GM18873 (cell line): ENCODE data around the gene PIK3R2.
A peak's percentile ranks its signal among the peaks of the same experiment; 100 is the strongest.
"Not testable (repeated sequence)": the region's sequence is repeated elsewhere in the genome, so short reads cannot be mapped to it uniquely, and the experiment has no call there.

Experiments
- ATAC-seq: cut with Tn5 transposase; IDR thresholded peaks from one replicate; pipeline ENCODE4 v1.9.1; 2021; ENCODE audit warnings: mild to moderate bottlenecking, moderate library complexity, moderate number of reproducible peaks; ENCODE audit not compliant: unreplicated experiment, low FRiP score

PIK3R2 gene

DNA sequence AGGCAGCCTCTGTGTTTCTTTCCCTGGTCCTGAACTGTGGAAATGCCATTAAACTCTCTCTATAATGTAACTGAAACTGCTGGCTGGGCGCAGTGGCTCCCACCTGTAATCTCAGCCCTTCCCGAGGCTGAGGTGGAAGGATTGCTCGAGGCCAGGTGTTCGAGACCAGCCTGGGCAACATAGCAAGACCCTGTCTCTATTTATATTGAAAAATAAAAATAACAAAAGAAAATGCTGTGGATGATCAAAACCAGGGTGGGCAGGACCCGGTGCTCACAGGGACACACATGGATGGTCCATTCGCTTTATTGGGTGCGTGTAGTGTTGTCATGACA, 43.5 kb downstream of the PIK3R2 start:
- ATAC-seq: no peak

DNA sequence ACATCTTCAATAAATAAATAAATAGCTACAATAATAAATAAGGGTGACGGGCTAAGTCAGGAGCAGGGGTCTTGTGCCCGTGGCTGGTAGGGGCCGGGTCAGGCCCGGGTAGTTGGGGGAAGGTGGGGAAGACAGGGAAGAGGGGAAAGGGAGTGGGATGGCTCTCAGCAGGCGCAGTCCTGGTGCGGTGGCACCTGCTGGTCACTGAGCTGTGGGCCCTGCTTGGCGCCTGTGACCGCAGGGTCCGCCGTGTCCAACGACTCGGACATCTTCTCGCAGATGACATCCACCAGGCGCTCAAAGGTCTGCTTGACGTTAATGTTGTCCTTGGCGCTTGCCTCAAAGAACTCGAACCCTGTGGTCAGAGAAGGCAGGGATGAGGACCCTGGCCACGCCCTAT, 44.3 kb downstream of the PIK3R2 start:
- no peak for ATAC-seq

DNA sequence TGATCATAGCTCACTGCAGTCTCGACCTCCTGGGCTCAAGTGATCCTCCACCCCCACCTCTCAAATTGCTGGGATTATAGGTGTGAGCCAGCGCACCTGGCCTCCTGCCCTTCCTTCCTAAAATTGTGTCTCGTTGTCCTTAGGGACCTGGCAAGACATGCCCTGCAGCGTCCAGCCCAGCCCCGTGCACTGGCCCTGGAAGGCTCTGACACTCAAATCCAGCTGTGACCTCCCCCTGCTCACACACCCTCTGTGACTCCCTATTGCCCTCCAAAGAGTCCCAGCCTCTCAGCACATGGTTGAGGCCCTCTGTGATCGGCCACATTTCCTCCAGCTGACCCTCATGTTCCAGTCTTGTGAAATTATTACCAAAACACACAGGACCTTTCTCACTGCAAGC, 45.0 kb downstream of the PIK3R2 start:
- ATAC-seq: no peak

DNA sequence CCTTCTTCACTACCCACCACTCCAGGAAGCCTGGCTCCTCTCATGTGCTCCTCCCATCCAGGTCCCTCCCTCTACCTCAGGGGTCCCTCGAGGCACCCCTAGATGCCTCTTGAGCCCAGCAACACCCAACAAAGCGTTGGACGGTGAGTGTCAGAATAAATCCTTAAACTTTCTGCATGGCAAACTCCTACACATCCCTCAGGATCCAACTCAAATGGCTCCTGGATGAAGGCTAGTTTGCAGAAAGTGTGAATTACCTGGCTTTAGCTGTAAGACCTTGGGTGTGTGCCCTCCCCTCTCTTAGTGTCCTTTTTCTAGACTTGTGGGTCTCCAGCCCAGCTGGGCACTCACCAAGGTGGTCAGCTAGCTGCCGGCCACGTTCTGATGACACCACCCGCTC, 45.4 kb downstream of the PIK3R2 start:
- ATAC-seq: no peak

DNA sequence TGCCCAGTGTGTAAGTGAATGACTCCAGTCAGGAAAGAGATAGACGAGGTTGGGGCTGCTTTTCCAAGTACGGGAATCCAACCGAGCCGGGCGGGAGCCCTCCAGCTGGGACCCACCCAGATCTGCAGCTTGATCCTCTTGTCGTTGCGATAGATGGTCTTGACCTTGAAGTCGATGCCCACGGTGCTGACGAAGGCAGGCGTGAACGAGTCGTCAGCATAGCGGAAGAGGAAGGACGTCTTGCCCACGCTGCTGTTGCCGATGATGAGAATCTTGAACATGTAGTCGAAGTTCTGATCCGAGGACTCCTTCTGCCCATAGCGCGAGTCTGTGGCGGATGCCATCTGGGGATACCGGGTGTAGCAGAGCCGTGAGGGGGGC, 49.4 kb downstream of the PIK3R2 start:
- no peak for ATAC-seq

DNA sequence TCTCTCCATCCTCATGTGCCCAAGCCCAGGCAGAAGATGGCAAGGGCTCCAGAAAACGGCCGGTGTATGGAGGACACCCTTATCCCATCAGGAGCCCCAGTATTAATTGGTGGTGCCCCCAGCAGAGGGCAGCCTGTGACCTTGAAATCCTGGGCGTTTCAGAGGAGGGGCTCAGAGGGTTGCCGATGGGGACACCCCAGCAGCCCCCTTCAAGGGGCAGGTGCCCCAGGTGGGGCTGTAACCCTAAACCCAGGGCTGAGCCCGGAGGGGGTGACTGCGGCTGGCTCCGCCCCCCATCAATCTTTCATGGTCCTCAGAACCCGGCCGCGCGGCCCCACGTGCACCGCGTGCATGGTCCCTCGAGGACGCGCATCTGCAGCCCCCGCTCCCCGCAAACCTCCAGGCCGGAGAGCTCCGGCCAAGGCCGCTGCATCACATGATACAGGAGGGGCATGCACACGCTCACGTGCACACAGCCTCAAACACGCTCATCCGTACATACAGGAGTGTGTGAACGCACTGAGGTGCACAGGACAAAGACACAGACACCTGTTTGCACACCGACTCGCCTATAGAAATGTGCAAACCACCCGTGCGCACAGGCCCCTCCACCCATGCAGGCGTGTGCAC, 49.9 kb downstream of the PIK3R2 start:
- ATAC-seq: no peak

DNA sequence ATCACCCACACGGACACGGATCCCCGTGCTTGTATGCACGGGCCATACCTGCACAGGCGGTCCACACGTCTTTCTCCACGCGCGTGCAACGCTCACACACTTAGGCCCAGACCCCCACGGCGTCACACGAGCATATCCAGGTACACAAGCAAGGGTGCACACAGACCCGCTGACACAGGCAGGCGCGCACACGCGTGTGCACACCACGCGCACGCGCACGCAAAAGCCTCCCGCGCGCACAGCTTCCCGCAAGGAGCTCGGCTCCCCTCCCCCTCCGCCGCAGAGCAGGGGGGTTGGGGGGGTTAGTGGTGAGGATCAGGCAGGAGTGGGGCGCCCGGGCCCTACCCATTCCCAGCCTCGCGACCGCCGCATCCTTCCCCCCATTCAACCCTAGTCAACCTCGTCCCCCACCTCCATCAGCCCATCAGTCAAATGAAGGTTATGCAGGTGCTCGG, 50.5 kb downstream of the PIK3R2 start:
- ATAC-seq: no peak

DNA sequence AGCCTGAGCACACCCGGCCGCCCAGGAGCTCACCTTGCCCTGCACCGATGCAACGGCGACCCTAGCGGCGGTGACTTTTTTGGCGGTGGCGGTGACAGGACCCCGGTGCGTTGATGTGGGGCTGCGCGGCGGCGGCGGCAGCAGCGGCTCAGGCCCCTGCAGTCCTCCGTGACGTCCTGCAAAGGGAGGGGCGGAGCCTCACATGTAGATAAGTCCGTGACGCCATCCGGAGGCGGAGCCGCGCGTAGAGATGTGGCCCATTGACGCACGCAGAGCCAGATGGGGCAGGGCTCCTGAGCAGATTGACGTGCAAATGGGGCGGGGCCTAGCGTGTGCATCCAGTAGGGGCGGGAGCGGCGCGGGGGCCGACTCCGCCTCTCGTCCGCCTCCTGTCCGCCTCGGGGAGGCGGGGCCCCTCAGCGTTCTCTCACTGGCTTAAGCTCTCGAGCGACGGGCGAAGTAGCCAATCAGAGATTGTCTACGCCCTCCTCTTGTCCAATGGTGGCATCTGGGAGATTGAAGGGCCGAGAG, 51.0 kb downstream of the PIK3R2 start, which contains the start of gene RAB3A:
TSS of gene RAB3A (minus strand) at position 180 of the 531 bp plus-strand sequence. CDS start 1,302 bp downstream, outside the sequence.
- peak; percentile 90 for ATAC-seq

DNA sequence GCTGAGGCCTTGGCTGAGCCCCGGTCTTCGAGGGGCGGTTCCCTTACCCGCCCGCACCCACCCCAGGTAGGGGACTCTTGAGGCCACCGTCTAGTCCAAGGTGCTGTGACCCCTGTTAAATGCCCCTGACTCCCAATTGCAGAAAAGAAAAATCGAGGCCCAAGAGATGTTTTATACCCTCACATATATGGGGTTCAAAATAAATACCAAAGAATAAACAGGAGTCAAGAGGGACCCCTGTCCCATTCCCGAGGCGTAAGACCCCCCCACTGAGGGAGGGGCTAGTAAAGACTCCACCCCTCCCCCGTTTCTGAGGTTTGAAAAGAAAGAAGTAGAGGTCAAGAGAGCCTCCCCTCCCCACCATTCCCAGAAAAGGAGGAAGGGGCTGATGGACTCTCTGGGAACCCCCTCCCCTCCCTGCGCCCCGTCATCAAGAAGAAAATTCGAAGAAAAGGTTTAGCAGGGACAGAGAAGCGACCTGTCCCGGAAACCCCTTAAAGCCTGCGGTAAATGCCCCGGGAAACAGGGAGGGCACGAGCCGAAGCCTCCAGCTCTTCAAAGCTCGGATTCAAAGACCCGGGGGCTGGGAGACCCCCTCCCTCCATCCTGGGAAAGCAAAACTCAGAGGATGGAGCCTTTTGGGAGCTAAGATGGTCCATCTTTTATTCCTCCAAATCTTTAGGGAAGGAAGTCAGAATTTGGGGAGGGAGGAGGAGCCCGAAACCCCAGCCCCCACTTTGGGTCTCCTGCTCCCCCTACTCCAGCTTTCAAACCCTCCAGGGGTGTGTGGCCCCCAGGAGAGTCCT, 51.6 kb downstream of the PIK3R2 start:
- ATAC-seq: no peak

DNA sequence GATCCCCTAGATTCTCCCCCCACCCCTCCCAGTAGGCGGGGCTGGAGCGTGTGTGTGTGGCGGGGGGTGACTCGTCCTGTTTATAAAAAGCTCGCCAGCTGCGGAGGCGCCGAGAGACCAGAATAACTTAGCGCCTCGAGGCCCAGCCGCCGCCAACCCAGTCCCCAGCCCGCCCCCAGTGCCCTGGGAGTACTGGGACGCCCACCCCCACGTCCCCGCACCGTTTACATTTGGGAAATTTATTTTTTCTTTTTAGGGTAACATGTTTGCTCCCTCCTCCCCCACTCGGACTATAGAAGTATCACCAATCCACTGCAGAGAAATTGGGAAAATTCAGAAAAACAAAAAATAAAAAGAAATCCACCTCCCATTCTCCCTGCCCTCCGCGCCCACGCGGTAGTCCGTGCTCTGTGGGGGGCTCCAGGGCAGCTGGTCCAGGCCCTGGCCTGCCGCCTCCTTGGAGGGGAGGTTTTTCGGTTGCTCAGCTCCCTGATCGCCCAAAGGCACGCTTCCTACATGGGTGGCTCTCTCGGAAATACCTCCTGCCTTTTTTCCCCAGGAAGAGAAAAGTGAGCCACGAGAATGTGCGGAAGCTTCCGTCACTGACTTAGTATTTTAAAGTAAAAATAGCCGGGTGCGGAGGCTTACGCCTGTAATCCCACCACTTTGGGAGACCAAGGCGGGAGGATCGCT, 52.4 kb downstream of the PIK3R2 start:
- ATAC-seq: no peak

DNA sequence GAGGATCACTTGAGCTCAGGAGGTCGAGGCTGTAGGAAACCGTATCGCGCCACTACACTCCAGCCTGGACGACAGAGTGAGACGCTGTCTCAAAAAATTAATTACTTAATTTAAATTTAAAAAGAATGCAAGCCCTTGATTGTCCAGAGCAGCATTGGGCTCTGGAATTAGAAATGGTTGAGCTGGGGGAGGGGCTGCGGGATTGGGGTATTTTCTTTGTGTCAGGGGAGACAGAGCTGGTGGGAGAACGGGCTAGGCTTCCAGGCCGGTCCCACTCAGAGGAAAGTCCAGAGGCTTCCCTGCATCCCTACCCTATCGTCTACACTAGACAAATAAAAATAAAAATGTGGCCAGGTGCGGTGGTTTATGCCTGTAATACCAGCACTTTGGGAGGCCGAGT, 53.1 kb downstream of the PIK3R2 start:
- no peak for ATAC-seq

DNA sequence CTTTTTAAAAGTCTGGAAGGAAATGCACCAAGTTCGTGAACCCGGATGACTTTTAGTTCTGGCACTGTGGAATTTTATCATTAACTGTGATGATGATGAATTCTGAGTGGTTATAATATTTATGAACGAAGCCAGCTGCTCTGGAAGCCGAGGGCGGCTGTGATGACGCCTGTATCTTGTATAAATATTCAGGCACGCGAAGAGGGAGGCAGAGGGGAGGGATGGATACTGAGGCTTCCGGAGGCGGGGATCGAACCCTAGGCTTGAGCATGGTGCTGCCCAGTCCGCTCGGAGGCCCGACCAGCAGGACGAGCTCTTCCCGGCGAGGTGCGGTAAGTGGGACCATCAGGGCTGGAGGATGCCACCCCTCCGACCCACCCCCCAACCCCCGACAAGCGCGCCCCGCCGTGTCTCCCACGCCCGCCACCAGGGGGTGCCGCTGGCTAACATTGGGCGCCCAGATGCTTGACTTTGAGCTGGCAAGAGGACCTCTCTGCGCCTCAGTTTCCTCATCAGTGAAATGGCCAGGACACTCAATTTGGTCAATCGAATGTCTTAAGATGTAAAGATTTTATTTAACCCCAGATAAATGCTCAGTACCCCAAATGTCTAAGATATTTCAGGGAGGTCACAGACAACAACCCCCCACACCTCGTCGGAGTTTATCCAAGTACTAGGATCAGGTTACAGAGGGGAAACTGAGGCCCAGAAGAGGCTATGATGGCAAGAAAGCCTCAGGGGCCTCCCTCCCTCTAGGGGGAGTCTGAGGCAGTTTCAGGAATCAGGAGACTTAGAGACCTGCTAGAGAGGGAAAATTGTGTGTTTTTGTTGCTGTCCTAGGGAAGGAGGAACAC, 55.4 kb downstream of the PIK3R2 start:
- no peak for ATAC-seq

DNA sequence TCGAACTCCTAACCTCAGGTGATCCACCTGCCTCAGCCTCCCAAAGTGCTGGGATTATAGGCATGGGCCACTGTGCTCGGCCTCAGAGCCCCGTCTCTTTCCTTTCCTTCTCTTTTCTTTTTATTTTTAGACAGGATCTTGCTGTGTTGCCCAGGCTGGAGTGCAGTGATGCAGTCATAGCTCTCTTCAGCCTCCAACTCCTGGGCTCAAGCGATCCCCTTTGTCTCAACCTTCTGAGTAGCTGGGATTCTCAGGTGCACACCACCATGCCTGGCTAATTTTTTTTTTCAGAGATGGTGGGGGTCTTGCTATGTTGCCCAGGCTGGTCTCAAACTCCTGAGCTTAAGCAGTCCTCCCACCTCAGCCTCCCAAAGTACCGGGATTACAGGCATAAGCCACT, 56.9 kb downstream of the PIK3R2 start:
- not testable (repeated sequence) for ATAC-seq

DNA sequence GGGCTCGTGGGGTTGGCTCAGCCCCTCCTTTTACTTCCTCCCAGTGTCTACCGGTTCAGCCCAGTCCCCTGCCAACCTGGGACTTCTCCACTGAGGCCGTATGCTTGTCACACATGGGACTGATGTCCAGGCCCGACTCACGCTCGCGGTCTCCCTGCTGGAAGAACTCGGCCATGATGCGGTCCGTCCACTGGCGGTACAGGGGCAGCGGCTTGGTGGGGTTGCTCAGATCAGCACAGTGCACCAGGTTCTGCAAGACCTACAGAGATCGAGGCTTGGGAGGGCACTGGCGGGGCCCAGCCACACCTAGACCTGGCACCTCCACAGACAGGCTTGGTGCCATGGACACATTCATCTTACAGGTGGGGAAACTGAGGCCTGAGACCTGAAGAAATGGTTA, 58.7 kb downstream of the PIK3R2 start:
- no peak for ATAC-seq

DNA sequence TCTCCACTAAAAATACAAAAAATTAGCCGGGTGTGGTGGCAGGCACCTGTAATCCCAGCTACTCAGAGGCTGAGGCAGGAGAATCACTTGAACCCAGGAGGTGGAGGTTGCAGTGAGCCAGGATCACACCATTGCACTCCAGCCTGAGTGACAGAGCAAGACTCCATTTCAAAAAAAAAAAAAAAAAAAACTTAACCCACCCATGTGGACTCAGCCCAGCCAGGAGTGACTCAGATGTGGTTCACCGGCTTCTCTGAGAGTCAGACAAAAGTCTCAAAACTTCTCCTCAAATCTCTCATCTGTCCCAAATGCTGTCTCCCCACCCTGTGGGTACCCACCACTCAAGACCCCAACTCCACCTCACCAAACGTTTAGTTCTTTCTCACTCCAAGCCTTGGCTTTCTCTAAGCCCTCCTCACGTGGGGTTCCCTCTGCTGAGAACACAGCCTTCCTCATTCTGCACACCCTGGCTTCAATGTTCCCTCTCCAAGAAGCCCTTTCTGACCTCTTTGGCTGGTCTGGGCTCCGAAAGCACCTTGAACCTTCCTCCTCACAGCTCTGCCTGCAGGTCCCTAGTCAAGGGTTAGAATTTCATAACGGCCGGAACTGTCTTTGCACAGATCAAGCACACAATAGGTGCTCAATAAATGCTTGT, 61.9 kb downstream of the PIK3R2 start:
- no peak for ATAC-seq

DNA sequence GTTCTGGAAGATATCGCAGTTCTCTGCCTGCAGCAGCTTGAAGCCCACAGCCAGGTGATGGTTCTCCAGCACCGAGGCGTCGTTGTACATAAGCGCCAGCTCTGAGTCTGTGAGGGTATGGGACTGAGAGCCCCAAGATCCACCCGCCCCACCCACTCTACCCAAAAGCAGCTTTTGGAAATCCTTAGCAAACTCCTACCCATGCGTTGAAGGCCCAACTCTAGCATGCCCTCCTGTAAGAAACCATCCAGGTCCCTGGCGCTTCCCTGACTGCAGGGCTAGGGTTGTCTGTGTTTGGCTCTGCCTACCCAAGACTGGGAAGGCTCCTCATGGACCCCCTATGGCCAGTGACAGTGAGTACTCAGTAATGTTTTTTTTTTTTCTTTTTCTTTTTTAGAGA, 63.8 kb downstream of the PIK3R2 start:
- ATAC-seq: no peak

DNA sequence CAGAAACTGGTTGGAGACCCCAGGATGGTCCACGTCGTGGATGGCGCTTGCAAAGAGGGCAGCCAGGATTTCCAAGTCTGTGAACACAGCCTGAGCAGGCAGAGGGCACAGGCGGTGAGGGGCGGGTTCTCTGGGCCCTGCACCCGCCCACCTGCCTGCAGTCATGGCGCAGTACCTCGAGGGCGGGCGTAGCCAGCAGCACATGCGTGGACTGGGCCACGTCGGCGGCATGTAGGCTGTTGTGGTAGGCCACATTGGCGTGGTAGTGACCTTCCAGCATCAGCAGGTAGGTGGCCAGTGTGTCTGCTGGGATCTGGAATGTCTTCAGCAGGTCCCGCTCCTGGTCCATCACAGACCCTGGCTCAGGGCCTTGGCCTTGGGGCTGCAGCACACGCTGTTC, 65.2 kb downstream of the PIK3R2 start:
- no peak for ATAC-seq

DNA sequence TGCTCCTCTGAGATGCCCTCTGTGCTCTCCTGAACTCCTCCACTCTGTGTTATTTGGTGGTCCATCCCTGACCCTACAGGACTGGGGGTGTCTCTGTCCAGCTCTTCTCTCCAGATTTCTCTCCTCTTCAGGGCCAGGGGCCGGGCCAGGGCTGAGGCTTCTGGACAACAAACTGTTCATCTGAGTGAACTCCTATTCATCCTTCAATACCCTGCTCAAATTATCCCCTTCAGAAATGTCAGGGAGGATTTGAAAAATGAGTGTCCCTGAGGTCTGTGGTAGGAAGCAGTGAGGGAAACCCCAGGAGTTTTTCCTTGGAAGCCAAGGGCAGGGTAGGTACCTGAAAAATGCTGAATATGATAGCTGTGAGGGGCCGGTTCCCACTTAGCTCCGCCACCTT, 65.6 kb downstream of the PIK3R2 start:
- no peak for ATAC-seq
